Body of pancreas (tissue), 4 donors: ENCODE data around the gene MAML2.

ENCODE experiments used
- CTCF ChIP-seq, 7 experiments: fragments of 450-650 bp in 4 of 7; fragments of 200-600 bp in 3 of 7; sonication (generic) in 3 of 7; IDR thresholded peaks; one replicate each; pipeline ENCODE4 v1.5.1; 2016 to 2019; ENCODE audit warnings: antibody characterized with exemption in 7 of 7
- POLR2A ChIP-seq, 3 donors: fragments of 450-650 bp; IDR thresholded peaks; one replicate each; pipeline ENCODE4 v1.6.1; 2016; ENCODE audit warnings: antibody characterized with exemption in 3 of 3, mild to moderate bottlenecking in 2 of 3

DNA sequence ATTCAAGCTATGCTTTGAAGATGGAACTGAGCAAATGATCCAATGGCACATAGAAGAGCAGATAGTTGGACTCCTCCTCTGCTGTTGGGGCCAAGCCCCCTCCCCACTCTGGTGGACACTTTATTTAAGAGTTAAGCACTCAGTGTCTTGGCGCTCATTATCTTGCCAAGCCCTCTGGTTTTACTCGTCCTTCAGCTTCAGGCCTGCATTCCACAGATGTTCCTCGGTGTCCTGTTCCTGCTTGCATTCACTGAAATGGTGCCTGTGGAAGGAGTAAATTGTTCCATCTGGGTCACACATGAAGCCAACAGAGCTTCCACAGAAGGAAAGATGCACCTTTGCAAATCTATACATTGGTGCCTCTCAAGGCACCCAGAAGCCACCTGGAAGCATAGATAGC is 26.1 kb downstream of the MAML2 start:
- TF ChIP-seq CTCF (IDR thresholded peaks at IDR 0.05) = no peak
- no peak for TF ChIP-seq POLR2A (IDR thresholded peaks at IDR 0.05)
